G401 (cell line): ENCODE results near the gene HS3ST3A1. TPM values are rescaled to one million over a fixed set of nuclear protein-coding genes. Genes with fewer than 3 reads are reported as not detected.

Source experiments
- DNase-seq: peaks from one replicate; pipeline ENCODE4 v3.0.0-alpha.2; 2015; ENCODE audit warnings: low spot score
- in situ Hi-C: cut with HindIII; loops from 2 replicates; pipeline ENCODE4 v1.10.0; 2016; ENCODE audit warnings: low sequenced_read_pairs, mixed read lengths
- total RNA-seq: library from RNA; depleted of rRNA; stranded (reverse); fragments of >200 nt; shearing (Covaris generic); gene quantifications from 2 replicates; pipeline ENCODE4 v1.2.3, GENCODE V29; 2014

The HS3ST3A1 gene
- total RNA-seq, 1 experiment from 2014 or later = not detected

DNA sequence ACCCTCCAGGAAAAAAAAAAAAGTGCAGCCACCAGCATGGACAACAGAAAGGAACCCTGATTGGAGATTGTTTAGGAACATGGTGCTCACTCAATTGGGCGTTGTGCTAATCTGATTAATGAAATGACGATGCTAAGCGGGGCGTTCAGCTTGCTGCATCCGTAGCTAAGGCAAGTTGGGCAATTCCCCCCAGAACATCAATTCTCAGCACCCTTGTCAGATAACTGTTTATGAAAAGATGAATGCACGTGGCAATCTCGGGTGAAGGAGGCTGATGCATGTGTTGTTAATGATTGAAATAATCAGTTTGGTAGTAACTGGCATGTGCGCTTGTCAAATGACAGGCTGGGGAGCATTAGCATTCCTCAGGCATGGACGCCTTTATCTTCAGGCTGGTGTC lies 57.0 kb downstream of the HS3ST3A1 start:
- in situ Hi-C loops = no loop called here
- no peak for DNase-seq

DNA sequence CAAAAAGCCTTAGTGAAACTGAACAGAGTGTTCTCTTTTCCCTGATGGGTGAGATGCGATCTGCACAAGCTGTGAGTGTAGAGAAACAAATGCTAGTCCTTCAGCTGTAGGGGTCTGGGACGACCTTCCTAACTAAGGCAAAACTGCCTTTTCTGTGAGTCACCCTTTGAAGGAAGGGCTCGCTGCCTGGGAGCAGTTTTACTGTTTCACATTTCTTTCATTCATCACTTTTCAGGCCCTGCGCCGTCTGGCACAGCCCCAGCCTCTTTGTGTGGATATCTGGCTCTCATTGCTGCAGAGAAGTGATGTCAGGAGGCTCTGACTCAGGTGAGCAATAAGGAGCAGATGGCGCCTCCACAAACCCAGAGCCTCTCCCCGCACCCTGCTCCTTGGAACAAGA lies 57.4 kb downstream of the HS3ST3A1 start:
- DNase-seq = peak; percentile 50
- in situ Hi-C loops = no loop called here

DNA sequence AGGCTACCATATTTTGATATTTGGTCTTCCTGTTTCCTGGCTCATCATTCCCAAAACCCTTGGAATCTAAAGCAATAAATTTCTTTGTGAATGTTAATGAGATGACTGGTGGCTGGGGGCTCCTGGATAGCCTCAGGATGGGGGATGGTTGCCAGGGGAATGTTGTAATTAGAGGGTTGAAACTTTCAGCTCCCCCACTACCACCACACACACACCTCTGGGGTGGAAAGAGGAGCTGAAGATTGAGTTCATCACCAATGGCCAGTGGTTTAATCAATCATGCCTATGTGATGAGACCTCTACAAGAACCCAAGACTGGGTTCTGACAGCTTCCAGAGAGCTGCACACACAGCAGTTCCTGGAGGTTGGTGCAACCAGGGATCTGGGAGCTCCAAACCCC lies 59.1 kb downstream of the HS3ST3A1 start:
- in situ Hi-C loops = no loop called here
- DNase-seq = no peak

DNA sequence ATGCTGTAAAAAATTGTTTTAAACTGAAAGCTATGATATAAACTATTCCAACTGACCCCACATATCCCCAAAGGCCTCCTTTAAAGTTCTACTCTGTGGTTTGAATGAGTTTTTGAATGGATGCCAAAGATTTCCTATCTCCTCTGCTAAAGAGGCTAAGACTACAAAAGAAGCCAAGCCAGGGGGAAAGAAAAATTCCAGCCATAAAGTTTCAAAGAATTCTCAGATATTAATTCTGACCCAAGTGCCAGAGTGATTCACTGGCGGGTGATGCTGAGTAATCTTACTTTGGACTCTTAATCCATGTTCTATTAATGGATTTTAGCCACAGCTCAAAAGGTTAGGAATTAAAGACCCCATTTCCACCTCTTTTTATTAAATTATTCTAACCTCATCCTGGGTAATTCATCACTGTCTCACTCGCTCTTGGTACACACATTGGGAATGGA lies 60.7 kb downstream of the HS3ST3A1 start:
- in situ Hi-C loops = no loop called here

DNA sequence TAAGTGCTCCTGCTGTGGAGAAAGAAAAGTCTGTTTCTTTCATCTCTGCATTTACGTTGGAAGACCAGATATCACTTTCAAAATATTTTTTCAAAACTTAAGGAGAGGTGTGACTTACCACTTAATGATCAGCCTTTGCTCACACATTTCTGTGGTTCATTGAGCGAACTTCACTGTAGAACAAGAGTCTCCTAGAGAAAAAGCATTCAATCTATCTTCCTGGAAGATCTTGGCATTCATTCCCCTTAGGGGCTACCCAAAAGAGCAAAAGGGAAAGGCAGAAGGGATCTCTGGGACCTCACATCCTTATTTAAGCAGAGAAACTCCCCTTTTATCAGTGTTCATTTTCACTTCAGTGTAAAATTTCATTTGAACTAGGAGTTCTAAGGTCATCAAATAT lies 61.2 kb downstream of the HS3ST3A1 start:
- DNase-seq = no peak
- in situ Hi-C loops = no loop called here

More for the DNA sequence above, 60.7 kb downstream of the HS3ST3A1 start:
- no peak for DNase-seq

DNA sequence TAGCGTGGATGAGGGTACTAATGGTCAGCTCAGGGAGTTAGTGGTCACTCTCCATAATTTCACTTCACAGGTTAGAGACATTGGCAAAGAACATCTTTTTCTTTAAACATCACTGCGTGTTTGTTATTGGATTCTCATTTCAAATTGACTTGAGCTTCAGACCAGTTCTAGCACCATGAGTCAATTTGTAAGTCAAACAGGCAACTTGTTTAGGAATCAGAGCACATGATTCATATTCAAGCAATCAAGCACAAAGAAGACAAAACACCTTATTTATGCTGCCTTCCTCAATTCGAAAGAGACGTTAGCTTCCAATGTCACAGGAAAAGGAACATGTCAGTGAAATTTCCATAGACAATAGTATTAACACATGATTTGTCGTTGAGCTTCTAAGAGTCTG lies 62.3 kb downstream of the HS3ST3A1 start:
- DNase-seq = no peak
- in situ Hi-C loops = no loop called here

DNA sequence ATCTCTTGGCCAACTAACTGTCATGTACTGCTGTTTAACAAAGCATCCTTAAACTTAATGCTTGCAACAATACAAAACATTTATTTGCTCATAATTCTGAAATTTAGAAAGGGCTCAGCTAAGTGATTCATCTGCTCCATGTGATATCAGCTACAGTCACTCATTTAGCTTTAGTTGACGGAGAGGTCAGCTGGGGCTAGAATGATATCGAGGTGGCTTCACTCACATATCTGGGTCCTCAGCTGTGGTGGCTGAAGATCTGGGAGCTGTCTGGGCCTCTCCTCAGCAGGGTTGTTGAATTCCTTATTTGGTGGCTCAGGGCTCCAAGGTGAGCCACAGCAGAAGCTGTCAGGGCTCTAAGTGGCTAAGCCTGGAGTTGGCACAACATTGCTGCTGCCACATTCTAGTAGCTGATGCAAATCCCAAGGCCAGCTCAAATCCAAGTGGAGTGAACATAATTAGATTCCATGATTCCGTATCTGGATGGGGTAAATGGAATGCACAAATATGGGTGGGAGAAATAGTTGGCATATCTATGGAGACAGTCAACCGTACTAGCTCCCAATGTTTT lies 62.8 kb downstream of the HS3ST3A1 start:
- in situ Hi-C loops = no loop called here
- DNase-seq = no peak

DNA sequence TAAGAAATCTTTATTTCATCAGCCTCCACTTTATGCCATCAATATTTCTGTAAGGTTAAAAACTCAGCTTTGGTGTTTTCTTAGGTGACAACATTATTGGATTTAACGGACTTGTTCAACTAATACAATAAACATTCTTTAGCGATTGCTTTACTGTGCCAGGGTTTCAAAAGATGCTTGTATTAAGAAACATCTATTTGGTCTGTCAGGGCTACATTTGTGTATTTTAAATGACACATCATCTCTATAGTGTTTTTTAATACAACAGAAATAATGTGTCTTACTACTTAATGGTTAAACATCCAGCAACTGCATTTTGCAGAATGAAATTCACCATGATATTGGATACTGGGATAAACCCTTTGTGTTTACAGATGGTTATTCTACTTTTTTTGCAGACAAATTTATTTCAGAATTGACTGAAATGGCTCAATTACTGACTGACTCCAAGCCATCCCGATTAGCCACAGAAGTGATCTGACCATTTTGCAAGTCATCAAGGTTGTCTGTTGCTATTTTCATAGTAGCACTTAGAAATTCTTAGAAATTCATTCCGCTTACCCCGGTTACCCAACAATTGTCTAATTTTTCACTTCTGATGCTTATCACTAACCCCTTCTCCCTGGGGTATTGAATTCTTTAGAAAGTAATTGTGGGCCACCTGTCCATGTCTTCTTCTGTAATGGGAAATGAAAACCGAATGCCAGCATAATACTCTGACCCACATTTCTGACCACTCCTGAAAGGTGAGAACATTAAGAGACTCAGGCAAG lies 63.7 kb downstream of the HS3ST3A1 start:
- in situ Hi-C loops = no loop called here

DNA sequence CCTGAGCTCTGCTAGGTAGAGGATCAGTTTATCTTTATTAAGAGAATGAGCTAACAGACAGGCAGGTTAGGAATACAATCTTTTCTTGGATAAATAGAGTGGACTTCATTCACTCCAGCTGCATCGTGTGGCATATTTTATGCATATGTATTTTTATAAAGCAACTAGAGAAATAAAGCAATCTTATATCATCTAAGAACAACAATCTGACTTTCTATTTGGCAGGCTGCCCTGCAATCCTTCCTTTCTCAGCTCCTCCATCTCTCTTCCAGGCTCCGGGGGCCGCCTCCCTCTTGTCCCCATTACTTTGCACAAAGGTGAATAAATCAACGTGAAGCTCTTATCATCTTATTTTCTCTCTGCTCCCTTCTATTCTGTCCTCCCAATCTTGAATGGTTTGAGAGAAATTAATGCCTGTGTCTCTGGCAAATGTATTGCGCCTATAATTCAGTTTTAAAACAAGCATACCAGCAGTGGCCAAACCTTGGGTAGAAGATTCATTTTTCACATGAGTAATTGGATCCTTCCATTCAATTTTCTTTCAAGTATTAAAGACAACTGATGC lies 64.5 kb downstream of the HS3ST3A1 start:
- in situ Hi-C loops = no loop called here
- no peak for DNase-seq

More for the DNA sequence above, 63.7 kb downstream of the HS3ST3A1 start:
- DNase-seq = no peak

DNA sequence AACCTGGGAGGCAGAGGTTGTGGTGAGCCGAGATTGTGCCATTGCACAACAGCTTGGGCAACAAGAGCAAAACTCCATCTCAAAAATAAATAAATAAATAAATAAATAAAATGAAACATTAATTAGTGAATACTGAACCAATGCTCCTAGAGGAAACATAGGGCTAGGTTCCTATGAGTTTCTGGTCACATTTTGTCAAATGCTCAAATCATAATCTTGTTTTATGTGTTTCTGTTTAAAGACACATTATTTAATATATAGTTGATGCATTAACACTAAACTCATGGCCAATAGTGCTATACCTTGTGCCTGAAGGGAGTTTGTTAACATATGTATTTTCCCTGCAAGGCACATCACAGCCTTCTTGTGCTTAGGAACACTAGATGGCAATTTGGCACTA lies 66.8 kb downstream of the HS3ST3A1 start:
- DNase-seq = no peak
- in situ Hi-C loops = no loop called here

DNA sequence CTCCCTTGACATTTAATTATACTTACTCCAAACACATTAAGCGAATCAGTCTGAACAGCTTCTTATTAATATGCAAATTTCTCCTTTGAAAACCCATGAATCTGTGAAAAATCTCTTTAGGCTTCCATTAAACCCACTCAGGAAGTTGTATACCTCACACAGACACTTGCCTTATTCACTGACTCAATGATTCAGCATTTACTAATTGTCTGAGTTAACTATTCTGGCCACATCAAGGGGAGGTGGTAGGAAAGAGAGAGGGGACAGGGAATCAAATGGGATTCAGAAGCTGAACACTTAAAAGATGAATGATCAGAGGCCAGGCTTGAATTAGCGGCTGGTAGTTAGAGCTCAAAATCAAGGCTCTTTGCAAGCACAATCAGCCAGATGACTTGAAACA lies 70.0 kb downstream of the HS3ST3A1 start:
- in situ Hi-C loops = no loop called here
- DNase-seq = no peak

DNA sequence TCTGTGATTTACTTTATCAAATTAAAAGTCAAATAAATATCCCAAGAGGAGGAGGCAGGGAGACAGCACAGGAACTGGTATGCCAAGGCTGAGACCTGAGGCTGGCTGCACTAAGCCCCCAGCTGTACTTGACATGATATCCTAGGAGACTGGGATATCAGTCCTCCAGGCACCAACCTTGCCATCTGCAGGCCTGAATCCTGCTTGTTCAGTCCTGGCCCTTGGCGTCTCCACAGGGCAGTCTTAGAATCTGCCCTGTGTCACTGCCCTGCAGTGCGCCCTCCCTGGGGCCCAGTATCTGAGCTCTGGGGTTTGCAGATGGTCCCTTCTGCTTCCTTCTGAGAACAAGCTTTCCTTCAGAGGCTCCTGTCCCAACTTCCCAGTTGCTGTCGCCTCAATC lies 75.9 kb downstream of the HS3ST3A1 start:
- DNase-seq = no peak
- in situ Hi-C loops = no loop called here

DNA sequence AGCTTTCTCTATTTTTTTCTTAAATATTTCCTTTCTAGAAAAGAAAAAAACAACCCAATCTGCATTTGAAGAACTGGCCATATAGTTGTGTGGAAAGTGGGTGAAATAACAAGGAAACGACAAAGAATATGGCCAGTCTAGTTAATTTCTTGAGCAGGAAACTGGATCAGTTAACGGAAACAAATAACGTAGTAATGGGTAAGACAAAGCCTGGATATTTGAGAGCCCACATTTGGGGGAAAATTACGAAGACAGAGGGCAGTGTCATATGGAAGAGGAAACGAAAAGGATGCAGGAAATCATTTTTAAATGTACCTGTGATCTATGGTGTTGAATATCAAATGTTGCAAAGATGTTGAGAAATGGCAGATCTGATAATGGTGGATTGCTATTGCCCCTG lies 78.6 kb downstream of the HS3ST3A1 start:
- in situ Hi-C loops = no loop called here
- no peak for DNase-seq

DNA sequence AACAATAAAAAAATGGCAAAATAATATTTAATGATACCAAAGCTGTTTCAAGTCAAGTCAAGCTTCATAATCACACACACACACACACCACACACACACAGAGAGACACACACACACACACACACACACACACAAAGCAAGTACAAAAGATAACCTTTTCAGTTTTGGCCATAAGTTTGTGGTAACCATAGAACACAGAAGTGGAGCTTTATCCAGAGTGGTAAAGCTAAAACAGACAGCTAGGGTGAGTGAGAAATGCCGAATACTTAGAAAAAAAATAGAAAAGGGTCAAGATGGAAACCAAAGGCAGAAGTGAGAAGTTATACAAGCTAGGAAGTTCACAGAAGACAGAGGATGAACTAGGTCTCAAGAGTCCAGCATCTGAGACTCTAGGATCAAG lies 79.0 kb downstream of the HS3ST3A1 start:
- in situ Hi-C loops = no loop called here
- DNase-seq = no peak

DNA sequence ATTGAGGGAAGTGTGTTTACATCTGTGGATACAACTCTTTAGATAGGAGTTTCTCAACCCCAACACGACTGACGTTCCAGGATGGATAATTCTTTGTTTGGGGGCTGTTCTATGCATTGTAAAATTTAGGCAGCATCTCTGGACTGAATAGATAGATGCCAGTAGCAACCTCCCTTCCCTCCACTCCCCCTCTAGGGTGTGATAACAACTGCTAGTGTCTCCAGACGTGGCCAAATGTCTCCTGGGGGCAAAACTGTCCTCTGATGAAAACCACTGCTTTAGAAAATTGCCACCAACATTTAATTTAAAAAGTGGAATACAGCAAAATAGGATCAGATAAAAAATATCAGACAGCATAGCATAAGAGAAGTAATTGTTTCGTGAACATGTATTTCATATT lies 79.9 kb downstream of the HS3ST3A1 start:
- in situ Hi-C loops = no loop called here
- DNase-seq = no peak

DNA sequence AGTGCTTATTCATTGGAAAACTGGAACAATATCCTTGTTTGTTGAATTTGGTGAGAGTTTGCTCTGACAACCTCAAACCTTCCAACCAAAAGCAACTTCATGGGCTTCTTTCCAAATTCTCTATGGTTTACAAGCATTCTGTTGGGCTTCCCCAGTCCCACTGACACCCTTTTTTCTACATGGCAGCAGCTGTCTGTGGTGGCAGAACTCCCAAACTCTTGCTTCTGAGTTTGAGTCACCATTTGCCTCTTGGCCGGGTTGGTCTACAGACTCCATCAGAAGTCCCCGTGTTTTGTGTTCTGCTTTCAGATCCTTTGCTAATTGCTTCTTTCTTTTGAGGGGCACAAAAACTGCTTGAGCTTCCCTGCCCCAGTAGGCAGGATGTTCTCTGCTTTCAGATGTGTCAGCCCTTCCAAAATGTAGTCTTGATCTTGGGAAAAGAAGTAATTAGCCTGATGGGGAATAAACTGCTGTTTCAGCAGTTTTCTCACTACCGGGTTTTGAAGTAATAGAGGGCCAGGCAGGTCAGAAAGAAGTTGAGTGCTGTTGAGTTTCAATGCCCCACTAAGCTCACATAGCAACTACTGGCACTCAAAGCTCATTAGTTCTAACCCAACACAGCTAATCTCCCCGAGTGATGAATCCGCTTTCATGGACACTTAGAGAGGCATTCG lies 80.7 kb downstream of the HS3ST3A1 start:
- in situ Hi-C loops = no loop called here
- no peak for DNase-seq

DNA sequence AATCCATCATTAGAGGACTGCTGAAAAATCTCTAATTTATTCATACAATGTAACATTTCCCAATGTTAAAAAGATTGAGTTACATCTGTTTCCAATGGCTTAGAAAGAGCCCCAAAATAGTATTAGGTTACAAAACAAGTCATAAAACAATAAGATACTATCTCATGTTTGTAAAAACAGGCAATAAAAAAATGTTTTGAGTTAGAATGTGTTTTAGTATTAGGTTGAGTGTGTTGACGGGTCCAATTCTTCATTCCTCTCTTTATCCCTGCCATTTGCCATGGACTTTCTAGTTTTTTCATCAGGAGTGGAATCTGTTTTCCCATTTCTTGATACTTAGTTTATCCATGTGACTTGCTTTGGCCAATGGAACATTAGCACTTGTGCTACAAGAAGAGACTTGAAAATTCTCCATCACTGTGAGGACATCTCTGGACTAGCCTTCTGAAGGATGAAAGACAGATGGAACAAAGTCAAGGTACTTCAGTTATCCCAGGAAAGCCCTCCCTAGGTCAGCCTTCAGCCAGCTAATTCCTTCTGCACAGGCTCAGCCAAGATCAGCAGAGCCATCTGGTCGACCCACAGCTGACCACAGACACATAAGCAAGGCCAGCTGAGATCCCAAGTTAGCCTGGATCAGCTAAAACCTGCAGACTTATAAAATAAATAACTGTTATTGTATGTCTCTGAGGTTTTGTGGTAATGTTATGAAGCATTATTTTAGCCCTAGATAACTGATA lies 83.3 kb downstream of the HS3ST3A1 start:
- in situ Hi-C loops = no loop called here
- DNase-seq = no peak

DNA sequence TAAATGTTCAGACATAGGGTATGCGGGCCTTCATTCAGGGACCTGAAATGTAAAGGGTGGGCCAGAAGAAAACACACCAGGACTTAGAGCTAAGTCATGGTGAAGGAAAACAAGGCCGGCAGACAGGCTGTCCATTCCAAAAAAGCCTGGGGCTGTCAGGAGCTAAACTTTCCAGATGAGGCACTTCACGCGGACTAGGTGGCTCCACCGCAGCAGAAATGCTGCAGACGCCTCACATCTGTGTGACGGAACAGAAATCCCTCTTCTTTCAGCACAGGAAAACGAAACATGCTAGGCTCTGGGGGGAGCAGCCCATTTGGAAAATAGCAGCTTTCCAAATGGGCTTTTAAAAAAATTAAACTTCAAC lies 88.7 kb downstream of the HS3ST3A1 start:
- in situ Hi-C loops = no loop called here

DNA sequence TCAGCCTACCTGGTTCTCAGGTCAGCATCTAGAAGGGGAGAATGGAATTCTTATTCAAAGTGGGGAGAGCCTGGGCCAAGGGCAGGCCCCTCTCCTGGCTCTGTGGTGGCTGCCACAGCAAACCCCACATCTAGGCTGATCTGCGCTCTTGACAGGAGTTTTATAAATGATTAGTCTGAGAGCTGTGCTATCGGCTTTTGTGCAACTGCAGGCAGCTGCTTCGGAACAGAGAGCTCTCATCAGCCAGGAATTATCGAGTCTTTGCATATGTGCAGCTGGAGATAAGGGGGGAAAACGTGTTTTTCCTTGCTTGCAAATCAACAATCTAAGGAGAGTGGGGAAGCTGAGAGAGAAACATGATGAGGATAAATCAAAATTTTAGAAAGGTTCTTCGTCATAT lies 91.7 kb downstream of the HS3ST3A1 start:
- DNase-seq = no peak
- in situ Hi-C loops = no loop called here

More for the DNA sequence above, 88.7 kb downstream of the HS3ST3A1 start:
- no peak for DNase-seq

DNA sequence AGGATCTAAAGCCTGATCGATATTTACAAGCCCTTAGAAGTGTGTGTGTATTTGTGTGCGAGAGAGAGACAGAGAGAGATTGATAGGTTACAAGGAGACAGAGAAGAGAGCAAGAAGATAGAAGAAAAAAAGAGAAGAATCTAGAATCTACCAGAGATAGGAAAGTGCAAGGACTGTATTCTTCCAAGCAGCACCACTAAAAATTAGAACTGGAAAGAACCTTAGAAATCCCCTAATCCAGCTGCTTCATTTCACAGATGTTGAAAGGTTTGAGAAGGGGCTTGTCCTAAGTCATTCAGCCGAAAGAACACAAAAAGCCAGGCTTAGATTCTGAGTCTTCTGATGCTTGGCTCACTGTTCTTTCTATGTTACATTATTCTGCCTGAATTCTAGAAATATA lies 92.2 kb downstream of the HS3ST3A1 start:
- no peak for DNase-seq
- in situ Hi-C loops = no loop called here
